GM21717 (cell line): Measurements from ENCODE around the gene SH3TC2.

Experiments used
- ATAC-seq: cut with Tn5 transposase; IDR thresholded peaks from one replicate; pipeline ENCODE4 v1.9.1; 2021; ENCODE audit warnings: mild to moderate bottlenecking, moderate library complexity; ENCODE audit not compliant: unreplicated experiment

SH3TC2 gene

DNA sequence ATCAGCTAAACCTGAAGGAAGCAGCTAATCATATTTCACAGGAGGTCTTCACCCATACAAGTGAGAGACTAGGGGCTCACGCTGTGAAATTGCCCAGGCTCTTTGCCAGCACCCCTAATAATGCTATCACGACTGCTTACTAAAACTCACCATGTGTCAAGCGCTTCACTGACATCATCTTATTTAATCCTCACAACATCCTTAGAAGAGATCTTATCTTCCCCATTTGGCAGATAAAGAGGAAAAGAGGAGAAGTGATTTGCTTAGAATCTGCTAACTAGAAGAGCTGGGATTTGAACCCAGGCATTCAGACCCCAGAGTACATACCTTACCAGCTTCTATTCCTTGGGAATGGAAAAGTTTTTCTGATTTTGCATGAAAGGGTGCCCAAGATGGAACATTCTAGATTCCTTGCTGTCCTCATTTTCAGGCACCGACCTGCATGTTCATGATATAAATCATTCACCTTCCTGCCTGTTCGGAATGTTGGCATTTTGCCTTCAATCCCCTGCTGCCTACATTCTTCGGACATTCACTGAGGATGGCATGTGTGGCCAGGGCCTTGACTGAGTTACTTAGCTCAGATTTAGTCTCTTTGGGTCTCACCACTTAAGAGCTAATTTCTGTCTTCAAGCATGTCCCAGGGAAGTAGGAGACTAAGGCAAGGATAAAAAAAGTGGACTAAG is 88.1 kb downstream of the SH3TC2 start:
- no peak for ATAC-seq

DNA sequence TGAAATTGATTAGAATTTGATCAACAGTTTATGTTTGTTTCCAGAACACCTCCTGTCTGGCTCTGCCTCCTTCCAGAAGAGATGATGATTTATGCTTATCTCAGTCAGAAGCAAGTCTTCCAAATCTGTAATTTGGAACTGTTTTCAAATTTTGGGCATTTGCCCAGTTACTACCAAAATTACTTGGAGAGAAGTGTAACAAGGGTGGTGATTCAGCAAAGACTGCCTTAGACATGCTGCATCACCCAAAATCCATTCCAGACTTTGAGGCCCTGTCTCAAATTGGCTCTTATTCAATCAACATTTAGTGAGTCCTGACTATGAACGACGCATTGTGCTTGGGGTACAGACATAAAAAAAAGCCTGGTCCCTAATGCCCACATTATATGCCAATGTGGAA is 89.4 kb downstream of the SH3TC2 start:
- ATAC-seq, result no peak

DNA sequence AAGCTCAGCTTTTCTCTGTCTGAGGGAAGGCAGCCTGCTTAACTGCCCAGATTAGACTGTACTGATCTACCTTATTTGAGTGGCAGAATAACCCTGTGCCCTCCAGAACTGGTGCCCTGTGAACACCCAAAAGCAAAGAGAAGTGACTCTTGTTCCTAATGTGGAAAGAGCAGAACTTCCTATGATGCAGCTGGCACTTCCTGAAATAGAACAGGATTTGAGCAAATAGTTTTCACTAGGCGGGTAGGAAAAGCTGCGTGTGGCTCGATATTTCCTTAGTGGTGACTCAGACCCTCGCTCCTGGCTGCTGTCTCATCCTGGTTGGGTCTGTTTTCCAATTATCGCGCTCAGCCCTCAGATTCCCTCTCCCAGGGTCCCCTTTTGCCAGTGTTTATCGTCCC is 89.9 kb downstream of the SH3TC2 start:
- no peak for ATAC-seq

DNA sequence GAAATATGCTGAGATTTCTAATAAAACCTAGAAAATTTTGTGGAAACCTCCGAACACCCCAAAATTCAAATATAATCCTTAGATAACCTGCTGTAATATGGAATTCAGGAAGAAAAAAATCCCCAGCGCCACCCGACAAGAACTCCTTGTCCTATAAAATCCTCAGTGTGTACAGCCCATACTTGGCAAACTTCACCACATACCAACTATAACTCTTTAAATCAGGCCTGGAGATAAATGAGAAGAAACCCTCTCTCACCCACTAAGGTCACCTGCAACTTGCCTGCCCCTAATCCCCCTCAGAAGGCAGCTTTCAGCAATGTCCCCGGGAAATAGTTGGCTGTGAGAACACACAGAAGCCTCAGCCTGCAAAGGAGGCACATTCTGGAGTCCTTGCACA is 90.5 kb downstream of the SH3TC2 start:
- no peak for ATAC-seq

DNA sequence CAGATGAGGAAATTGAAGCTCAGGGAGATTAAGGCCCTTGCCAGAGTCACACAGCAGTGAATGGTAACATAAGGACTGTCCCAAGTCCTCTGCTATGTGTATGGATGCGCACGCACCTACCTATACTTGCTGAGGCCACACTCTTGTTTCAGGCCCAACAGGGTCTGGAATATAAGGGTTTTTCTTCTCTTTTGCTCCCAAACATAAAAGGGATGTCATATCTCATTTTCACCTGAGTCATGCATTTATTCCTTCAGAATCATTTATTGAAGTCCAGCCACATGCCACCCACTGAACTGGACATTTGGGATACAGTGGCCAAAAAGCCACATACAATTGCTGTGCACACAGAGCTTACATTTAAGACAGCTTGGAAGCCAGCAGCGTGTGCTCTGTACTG is 92.0 kb downstream of the SH3TC2 start:
- ATAC-seq, result no peak

DNA sequence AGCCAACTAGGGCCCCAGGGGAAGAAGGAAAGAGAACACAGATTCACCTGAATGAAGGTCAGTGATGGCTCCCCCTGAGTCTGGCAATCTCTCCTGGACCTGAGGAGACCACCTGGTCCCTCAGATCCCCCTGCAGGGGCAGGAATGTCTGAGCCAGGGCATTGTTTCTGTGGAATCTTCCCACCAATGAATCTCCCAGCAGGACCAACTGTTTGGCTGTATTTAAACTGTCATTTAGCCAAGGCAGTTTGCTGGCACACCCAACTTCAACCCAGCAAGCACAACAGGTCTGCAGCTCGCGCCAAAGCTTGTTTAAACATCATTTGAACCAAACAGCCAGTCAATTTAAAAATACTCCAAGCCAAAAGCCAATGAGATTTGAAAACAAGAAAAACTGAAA is 92.6 kb downstream of the SH3TC2 start:
- ATAC-seq, result no peak

DNA sequence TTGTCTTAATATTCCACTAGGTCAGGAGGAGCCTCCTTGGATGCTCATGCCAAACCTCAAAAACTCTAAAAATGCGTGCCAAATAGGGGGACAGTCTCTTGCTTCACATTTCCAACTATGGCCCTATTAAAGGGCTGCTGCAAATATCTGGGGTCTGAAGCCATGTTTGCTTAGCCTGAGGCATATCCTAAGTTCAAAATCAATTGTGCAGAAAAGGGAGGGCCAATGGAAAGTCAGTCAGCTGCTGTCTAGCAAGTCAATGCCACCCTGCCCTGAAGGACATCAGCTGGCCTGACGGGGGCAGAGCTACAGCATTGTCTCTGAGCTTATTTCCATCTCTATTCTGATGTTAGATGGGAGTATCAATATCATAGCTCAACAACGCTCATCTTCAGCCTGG is 93.6 kb downstream of the SH3TC2 start:
- no peak for ATAC-seq

DNA sequence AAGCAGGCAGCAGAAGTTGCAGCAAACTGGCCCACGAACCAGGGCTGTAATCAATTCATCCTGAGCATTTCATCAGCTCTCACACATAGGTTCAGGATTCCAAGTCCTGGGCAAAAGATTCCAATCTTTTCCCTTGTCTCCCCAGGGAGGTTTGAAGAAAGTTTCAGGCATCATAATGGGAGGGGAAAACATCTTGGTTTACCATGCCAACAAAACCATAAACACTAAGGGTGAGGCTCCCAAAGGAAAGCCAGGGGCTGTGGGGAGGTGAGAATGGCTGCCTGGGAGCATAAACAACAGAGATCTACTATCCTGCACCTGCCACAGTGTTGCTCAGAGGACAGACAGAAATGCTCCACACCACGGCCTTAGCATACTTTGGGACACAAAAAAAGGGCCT is 94.6 kb downstream of the SH3TC2 start:
- no peak for ATAC-seq

DNA sequence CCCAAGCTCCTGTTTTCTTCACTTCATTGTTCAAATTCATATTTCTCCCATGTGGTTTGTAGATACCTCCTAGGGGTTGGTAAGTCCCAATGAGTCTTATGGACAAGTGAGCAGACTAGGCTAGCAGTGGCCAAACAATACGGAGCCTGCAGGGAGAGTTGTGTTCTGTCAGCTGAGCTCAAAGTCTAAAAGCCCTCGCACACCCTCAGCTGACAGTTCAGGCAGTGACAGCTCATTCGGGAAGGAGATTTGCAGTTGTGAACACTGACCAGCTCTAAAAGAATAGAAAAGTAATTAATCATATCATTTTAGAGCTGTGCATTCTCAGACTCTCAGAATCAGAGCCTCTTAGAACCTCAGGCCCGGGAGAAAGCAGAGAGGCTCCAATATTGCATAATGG is 95.1 kb downstream of the SH3TC2 start:
- no peak for ATAC-seq

DNA sequence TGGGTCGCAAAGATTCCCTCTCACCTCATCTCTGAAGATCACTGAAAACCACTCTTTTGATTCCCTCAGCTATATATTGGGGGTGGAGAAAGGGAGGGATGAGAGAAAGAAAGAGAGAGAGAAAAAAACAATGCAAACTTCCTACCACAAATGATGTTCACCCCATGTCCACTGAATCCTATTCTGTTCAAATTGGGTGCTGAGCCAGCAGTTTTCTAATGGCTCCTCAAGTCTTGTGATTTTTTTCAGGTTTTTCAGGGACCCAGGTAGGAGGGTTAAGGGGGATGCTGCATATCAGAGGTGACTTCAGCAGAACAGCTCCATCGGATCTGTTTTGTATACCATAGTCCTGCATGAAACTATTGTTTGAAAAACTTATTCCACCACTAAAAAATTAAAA is 95.9 kb downstream of the SH3TC2 start:
- ATAC-seq, result no peak

DNA sequence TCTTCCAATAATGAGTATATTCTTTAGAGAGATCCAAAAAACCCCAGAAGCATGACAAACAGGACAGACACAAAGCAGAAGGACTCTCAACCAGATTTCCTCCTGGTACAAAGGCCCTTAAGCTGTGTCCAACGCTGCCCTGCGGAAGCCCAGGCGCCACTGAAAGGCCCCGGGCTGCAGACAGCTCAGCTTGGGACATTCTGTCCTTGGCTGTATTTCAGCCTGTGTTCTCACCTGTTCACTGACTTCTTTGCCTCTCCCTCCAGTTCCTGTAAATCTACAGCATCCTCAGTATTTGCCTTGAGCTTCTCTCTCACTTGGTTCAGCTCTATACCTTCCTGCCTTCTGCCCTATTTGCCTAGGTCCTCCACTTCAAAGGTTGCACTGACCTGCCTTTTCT is 96.5 kb downstream of the SH3TC2 start:
- no peak for ATAC-seq

DNA sequence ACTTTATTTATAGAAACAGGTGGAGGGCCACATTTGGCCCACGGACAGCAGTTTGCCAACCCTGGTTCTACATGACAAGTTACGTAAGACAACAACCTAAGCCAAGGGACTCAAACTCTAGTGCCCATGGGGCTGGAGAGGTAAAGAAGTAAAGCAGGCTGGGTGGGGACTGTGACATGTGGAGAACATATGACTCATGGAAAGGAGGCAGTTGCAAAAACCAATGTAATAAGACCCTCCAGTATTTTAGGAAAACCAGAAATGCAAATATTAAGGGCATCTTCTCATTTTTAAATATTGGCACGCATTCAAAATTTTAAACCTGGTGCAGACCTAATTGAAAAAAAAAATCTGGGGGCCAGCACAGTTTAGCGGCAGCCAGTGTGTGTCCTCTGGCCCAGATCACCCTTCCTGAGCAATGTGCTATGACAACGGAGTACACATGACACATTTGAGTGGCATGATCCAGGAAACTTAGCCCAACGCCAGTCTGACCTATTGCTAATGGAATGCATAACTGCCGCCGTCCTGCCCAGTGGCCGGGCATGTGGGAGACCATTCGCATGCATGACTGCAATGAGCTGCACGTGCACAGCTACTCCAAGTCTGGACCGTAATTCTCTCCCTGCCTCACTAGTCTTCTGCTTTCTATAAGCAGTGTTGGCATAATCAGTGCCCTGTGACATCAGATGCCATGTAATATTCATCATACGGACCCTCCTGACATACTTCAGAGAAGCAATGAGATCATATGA is 97.2 kb downstream of the SH3TC2 start:
- ATAC-seq, result no peak

DNA sequence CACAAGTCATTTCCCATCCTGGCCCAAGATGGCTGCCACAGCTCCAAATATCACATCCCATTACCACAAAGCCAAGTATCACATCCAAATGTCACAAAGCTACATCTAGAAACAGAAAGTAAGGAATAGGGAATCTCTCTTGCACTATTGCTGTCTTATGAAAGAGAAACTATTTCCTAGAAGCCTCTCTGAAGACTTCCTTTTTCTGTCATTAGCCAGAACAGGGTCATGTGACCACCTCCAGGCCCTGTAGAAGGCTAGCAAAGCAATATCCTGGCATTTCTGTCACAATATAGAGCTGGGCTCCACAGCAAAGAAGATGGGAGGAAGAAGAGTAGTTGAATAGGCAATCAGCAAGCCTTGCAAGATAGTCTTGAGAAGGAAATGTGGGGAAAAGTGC is 99.2 kb downstream of the SH3TC2 start:
- ATAC-seq, result no peak

DNA sequence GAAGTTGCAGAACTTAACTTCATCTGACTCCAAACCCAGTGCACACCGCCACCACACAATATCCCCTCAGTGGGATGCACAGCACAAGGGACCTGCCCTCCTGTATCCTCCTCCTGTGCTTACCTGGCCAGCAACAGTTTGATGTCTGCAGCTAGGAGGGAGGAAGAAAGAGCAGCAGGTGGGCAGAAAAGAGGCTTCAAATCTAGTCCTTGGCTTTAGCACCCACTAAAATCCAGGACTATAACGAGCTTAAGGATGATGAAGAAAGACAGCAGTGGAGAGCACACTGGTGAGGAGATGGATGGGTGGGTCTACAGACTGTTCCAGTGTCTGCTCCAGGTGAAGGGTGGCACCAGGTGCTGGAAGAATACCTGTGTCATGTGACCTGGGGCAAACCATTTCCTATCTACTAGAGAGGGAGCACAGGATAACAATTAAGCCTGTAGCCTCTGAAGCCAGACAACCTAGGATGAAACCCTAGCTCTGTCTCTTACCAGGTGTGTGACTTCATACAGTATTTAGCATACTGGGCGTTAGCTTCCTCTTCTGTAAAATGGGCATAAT is 100.0 kb downstream of the SH3TC2 start:
- no peak for ATAC-seq

DNA sequence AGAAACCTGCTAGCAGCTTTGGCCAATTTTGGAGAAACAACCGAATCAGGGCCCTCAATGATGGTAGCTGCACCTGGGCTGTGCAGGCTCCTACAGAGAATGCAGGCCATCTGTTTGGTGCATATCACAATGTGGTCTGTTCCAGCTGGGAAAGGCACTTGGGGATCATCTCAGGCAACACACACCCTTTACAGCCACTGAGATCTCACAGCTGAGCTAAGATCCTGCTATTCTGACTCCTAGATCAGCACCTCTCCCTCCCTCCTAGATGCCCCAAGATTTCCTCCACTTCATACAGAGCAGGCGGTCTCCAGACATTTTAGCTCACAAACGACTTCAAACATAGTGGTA is 100.7 kb downstream of the SH3TC2 start:
- ATAC-seq, result no peak

DNA sequence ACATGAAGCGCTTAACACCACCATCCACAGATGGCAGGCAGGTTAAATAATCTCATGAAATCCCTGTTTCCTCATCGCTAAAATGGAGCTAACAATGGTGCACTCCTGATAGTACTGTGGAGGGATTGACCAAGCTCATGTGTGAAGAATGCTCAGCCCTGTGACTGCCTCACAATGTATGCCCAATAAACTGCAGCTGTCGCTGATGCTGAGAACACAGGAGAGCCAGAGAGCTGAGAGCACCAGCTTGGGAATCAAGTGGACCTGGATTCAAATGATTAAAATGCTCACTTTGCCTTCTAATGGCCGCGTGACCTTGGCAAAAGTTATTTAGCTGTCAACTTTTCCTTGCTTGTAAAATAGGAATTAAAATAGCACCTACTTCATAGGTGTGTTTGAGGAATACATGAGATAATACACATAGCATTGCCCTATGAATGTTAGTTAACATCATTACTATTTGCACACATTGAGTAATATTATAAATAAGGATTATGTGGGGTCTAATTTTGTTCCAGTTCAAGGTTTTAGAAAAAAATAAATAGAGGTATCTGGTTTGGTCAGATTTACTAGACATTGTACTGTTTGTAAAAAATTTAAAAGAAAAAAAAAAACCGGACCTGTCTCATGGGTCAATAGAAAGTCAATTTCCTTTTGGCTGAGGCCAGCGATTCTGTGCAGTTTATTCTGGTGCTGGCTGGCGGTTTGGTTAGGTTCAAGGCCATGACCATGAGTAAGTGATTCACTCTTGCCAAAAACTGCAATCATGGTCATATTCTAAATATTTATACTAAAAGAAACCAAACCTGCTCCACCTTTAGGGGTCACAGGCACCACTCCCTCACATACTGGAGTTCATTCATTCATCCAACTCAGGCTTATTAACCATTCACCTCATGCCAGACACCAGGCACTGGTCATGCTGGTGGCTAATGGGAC is 101.3 kb downstream of the SH3TC2 start:
- ATAC-seq, result no peak

DNA sequence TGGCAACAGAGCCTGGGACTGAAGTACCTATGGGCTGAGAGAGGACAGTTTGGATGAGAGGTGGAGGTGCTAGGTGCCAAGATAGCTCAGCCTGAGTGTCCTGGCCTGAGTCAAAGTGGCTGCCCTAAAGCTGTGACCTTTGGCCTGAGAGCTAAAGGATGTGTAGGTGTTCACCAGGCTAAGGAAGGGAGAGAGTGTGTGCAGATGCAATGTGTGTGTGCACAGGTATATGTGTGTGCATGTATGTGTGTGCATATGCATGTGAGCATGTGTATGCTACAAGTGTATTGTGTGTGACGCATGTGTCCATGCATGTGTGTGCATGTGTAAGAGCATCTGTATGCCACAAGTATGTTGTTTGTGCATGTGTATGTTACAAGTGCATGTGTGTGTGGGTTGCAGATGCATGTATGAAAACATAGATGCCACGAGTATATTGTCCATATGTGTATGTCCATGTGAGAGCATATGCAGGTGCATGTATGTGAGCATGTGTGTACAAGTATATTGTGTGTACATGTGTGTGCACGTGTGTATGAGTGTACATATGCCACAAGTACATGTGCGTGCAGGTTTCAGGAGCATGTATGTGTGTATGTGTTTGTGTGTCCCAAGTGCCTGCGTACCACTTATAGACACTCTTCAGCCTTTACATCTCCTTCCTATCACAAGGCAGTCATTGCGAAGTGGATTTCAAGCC is 102.6 kb downstream of the SH3TC2 start:
- ATAC-seq, result no peak

DNA sequence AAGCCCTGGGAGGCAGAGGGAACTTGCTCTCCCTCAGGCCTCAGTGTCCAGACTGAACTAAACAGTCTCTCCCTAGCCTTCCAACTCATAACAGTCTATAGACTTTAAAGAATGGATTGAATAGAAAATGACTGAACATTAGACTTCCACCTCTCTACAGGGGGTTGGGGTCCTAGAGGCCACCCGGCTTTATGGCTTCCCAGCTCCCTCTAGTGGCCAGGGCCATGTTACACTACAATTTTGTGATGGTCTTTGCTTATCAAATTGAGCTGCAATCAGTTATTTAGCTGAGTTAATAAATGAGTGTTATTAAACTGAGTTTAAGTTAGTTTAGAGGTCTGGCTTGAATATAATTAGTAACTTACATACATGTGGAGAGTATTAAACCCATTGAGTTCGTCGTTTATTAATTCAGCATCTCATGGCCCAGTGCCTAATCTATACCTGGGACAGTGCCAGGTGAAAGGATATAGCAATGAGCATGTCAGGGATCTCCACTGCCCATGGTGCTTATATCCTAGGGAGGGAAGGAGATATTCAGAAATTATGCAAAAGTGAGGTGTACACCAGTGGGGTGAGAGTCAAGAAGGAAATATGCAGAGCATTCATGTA is 105.2 kb downstream of the SH3TC2 start:
- ATAC-seq, result no peak

DNA sequence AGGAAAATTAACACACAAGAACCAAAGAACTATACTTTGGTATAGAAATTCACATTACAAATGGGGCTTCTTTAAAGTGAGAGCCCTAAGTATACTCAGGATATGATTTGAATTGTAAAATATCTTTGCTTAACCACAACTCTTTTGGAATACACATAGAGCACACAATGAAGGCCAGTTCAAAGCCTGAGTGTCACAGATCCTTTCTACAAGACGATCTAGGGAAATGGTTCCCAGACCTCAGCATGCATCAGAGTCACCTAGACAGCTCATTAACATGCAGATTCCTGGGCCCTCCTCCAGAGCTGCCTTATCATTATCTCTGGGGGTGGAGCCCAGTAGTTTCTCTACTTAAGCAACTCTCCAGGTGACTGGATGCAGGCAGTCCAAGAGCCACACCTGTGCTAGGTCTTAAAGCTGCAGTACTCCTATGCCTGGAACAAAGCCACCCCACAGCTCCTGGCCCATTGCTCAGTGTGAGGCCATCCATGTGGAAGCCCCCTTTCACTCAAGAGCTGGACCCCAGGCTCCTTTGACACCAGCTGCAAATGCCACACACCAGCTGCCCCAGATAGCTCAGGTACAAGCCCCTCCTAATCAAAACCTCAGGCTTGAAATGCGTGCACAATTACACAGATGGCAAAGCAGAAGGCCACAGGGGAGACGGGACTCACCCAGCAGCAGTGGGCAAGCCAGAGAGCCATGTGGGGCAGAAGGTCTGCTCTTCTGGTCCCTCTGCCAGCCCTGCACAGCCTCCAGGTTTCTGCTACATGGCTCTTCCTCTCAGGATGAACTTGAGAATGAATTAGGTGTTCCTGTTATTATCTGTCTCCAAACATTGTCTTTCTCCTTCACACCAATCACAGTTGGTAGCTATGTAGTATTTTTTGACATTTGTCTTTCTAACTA is 106.1 kb downstream of the SH3TC2 start:
- ATAC-seq, result no peak
